GM12878 (cell line): ENCODE measurements around the gene DNAH8. TPM values are rescaled to one million over a fixed set of nuclear protein-coding genes. Genes with fewer than 3 reads are reported as not detected.

ENCODE experiments used
- ATAC-seq: fragments of 200-7000 bp; cut with Tn5 transposase; 3 replicates; pipeline ENCODE4 v1.9.1; 2020; ENCODE audit warnings: mild to moderate bottlenecking, moderate library complexity
- BruUV-seq: library from RNA; stranded (reverse); fragments of 400-500 nt; replicated peaks from 2 replicates; lab custom pipeline; 2021; lab: Mats Ljungman, UMichigan
- CTCF ChIA-PET: fragments of 300-600 bp; sonication (Branson Sonifier 250); formaldehyde crosslinking; extraction: SDS; loops from one replicate; lab custom pipeline; 2021; ENCODE audit warnings: inconsistent platforms; lab: Yijun Ruan, JAX
- POLR2A ChIA-PET: fragments of 350-600 bp; formaldehyde crosslinking; extraction: SDS; loops from one replicate; lab custom pipeline; 2021; ENCODE audit warnings: inconsistent platforms; lab: Charles Lee
- RAD21 ChIA-PET: fragments of 300-600 bp; sonication (Branson Sonifier 250); formaldehyde crosslinking; loops from one replicate; lab custom pipeline; 2023; ENCODE audit warnings: antibody characterized with exemption; ENCODE audit not compliant: unreplicated experiment; lab: Charles Lee
- SMC1A ChIA-PET: fragments of 300-600 bp; sonication (Branson Sonifier 250); formaldehyde crosslinking; loops from one replicate; lab custom pipeline; 2023; ENCODE audit not compliant: unreplicated experiment, uncharacterized antibody; lab: Charles Lee
- DNase-seq: peaks from one replicate; pipeline ENCODE4 v3.0.0-alpha.2; 2011; ENCODE audit warnings: low read depth, low spot score
- FAIRE-seq: peaks from 3 replicates; lab custom pipeline; 2011; peaks lifted over from hg19 to GRCh38; lab: Jason Lieb, UNC
- H2AFZ ChIP-seq: 2 replicates; pipeline ENCODE4 v1.6.0; 2011; ENCODE audit warnings: low read depth, low read length, control low read depth; ENCODE audit not compliant: control insufficient read depth
- H3K27ac ChIP-seq: 2 replicates; pipeline ENCODE4 v1.5.1; 2011; ENCODE audit warnings: control low read depth; ENCODE audit not compliant: control insufficient read depth, insufficient read depth
- H3K27me3 ChIP-seq, 2 experiments: replicated peaks in 1 of 2; 2 replicates each; pipeline versions ENCODE4 v1.6.0 to v1.6.1; 2011; ENCODE audit warnings: low read length in 1 of 2; ENCODE audit not compliant: control insufficient read depth in 2 of 2, insufficient read depth in 2 of 2
- H3K36me3 ChIP-seq, 2 experiments: 2 replicates each; pipeline ENCODE4 v1.5.1; 2011; ENCODE audit warnings: low read length in 1 of 2; ENCODE audit not compliant: control insufficient read depth in 2 of 2, insufficient read depth in 2 of 2
- H3K4me1 ChIP-seq: 2 replicates; pipeline ENCODE4 v1.6.1; 2011; ENCODE audit warnings: mild to moderate bottlenecking, low read length, moderate library complexity, mixed read lengths; ENCODE audit not compliant: control insufficient read depth, insufficient read depth
- H3K4me2 ChIP-seq: 2 replicates; pipeline ENCODE4 v1.6.0; 2011; ENCODE audit warnings: control low read depth; ENCODE audit not compliant: control insufficient read depth, insufficient read depth
- H3K4me3 ChIP-seq: fragments of 200-600 bp; sonication (generic); 2 replicates; pipeline ENCODE4 v1.5.1; 2016
- H3K79me2 ChIP-seq: 2 replicates; pipeline ENCODE4 v1.6.0; 2011; ENCODE audit warnings: low read length; ENCODE audit not compliant: control insufficient read depth, insufficient read depth
- H3K9ac ChIP-seq: 2 replicates; pipeline ENCODE4 v1.8.0; 2011; ENCODE audit warnings: low read length, control low read depth, mixed read lengths; ENCODE audit not compliant: control insufficient read depth, insufficient read depth
- H3K9me3 ChIP-seq: replicated peaks from 3 replicates; pipeline ENCODE4 v1.5.1; 2011; ENCODE audit warnings: mild to moderate bottlenecking, low read length; ENCODE audit not compliant: control insufficient read depth, insufficient read depth
- H4K20me1 ChIP-seq: 2 replicates; pipeline ENCODE4 v1.6.0; 2011; ENCODE audit not compliant: control insufficient read depth, insufficient read depth
- ASH2L ChIP-seq: fragments of 300-600, 200-600 bp; sonication (generic); IDR thresholded peaks from 2 replicates; pipeline ENCODE4 v1.6.1; 2017; ENCODE audit warnings: low read depth, mild to moderate bottlenecking, borderline replicate concordance
- E4F1 ChIP-seq: fragments of 450-650 bp; IDR thresholded peaks from 2 replicates; pipeline ENCODE4 v1.6.1; 2018; ENCODE audit warnings: borderline replicate concordance, mild to moderate bottlenecking; ENCODE audit not compliant: partially characterized antibody
- EP300 ChIP-seq, 2 experiments: fragments of 150-350 bp in 1 of 2; IDR thresholded peaks; 2 replicates each; pipeline ENCODE4 v1.6.1; 2011 to 2012; ENCODE audit warnings: low read depth in 2 of 2, low read length in 2 of 2, borderline replicate concordance in 1 of 2, improper control_type of control experiment in 1 of 2, inconsistent platforms in 1 of 2; ENCODE audit not compliant: control insufficient read depth in 1 of 2
- ESRRA ChIP-seq: IDR thresholded peaks from 2 replicates; pipeline ENCODE4 v1.6.1; 2012; ENCODE audit warnings: mild to moderate bottlenecking, low read length, improper control_type of control experiment
- MTA3 ChIP-seq: IDR thresholded peaks from 2 replicates; pipeline ENCODE4 v1.6.1; 2012; ENCODE audit warnings: low read length, inconsistent platforms, borderline replicate concordance
- NR2C2 ChIP-seq: IDR thresholded peaks from 2 replicates; pipeline ENCODE4 v1.6.1; 2011; ENCODE audit warnings: borderline replicate concordance, low read depth; ENCODE audit not compliant: control insufficient read depth, insufficient read length
- PBX3 ChIP-seq: IDR thresholded peaks from 2 replicates; pipeline ENCODE4 v1.6.1; 2011; ENCODE audit warnings: mild to moderate bottlenecking, low read depth, low read length, moderate library complexity; ENCODE audit not compliant: insufficient replicate concordance
- POLR2AphosphoS5 ChIP-seq: IDR thresholded peaks from 2 replicates; pipeline ENCODE4 v1.6.1; 2011; ENCODE audit warnings: mild to moderate bottlenecking, low read length, inconsistent platforms
- USF2 ChIP-seq: IDR thresholded peaks from 2 replicates; pipeline ENCODE4 v1.6.1; 2011; ENCODE audit warnings: low read depth, low read length, improper control_type of control experiment, borderline replicate concordance
- YY1 ChIP-seq: IDR thresholded peaks from 2 replicates; pipeline ENCODE4 v1.6.1; 2011; ENCODE audit warnings: low read depth, mild to moderate bottlenecking, low read length
- ZNF384 ChIP-seq: IDR thresholded peaks from 2 replicates; pipeline ENCODE4 v1.6.1; 2012; ENCODE audit warnings: low read depth, mild to moderate bottlenecking, low read length, improper control_type of control experiment, borderline replicate concordance
- ZNF687 ChIP-seq: fragments of 450-650 bp; IDR thresholded peaks from 2 replicates; pipeline ENCODE4 v1.6.1; 2017; ENCODE audit warnings: mild to moderate bottlenecking, moderate library complexity
- ZSCAN29 ChIP-seq: fragments of 450-650 bp; IDR thresholded peaks from 2 replicates; pipeline ENCODE4 v1.6.1; 2017; ENCODE audit warnings: mild to moderate bottlenecking, moderate library complexity
- WGBS: methylation state at CpG from one replicate; pipeline ENCODE4 v1.1.6; 2016; ENCODE audit warnings: low lambda C conversion rate; ENCODE audit not compliant: insufficient replicate concordance, insufficient coverage; ENCODE audit errors: missing lambda C conversion rate; 5-methylcytosine and 5-hydroxymethylcytosine counted together
- in situ Hi-C: fragments of 300-500 bp; cut with MboI; formaldehyde crosslinking; loops from 9 replicates; pipeline ENCODE4 v1.14.3; 2018; ENCODE audit warnings: mixed read lengths
- intact Hi-C: fragments of 100-400 bp; cut with micrococcal nuclease; formaldehyde crosslinking; loops from one replicate; pipeline ENCODE4 v1.14.2; 2022; ENCODE audit not compliant: unreplicated experiment
- polyA plus RNA-seq, 11 experiments: library from polyadenylated mRNA; depleted of rRNA in 4 of 11; unstranded in 6 of 11; stranded (reverse) in 5 of 11; fragments of >200 nt; fragmentation: Nextera tagmentation in 4 of 11; fragmentation: Illumina TruSeq in 1 of 11; extraction: Ambion mirVana in 4 of 11; extraction: Trizol in 1 of 11; gene quantifications; 1 replicate in 1 of 11; 2 replicates in 10 of 11; pipeline versions ENCODE4 v1.2.1 to v1.2.3, GENCODE V29; 2011 to 2016; ENCODE audit warnings: inconsistent platforms in 2 of 11, missing spikeins in 2 of 11, low read depth in 1 of 11
- total RNA-seq, 4 experiments: library from RNA; depleted of rRNA in 3 of 4; stranded (reverse); fragments of >200 nt in 3 of 4; fragmentation: Illumina TruSeq in 1 of 4; extraction: Trizol in 1 of 4; gene quantifications; 2 replicates each; pipeline versions ENCODE4 v1.2.1 to v1.2.3, GENCODE V29; 2013 to 2021

The DNAH8 gene
- total and polyA plus RNA-seq, 10 of the 15 experiments (the other 5 are each of a cell fraction or from before 2014, with no cell fraction given), result 0.02 to 0.34 (median 0.10) TPM; not detected in 3

GRCh38 chr6:39072830-39073229, 357.7 kb downstream of the DNAH8 start:
- H3K9ac ChIP-seq, result no peak overlapping the region
- intact Hi-C loops (no loop called here), in situ Hi-C loops (no loop called here)
- CTCF ChIA-PET, result no interaction called here
- no peak for FAIRE-seq
- BruUV-seq, result no TSS peak
- SMC1A ChIA-PET, result no interaction called here
- no peak overlapping the region for H3K4me2 ChIP-seq
- no peaks in the 10 kb centered on the region for H3K36me3 ChIP-seq
- RAD21 ChIA-PET, result no interaction called here
- DNase-seq, result no peak
- no peak overlapping the region for H3K27ac ChIP-seq
- H2AFZ ChIP-seq, result no peak overlapping the region
- no peak overlapping the region for H3K4me3 ChIP-seq
- ATAC-seq, result no peak
- POLR2A ChIA-PET, result no interaction called here
- WGBS, result 53% methylated on average over 9 of the region's 9 CpGs
- H3K79me2 ChIP-seq, result no peaks in the 10 kb centered on the region
- H3K27me3 ChIP-seq, result no peaks in the 10 kb centered on the region
- H3K9me3 ChIP-seq, result no peaks in the 10 kb centered on the region
- peaks cover 17% of the 10 kb centered on the region; the same call in 1 of the 2 replicates for H3K4me1 ChIP-seq
- no peaks in the 10 kb centered on the region for H4K20me1 ChIP-seq
- TF ChIP-seq ASH2L, result no peak
- no peak for TF ChIP-seq USF2
- no peak for TF ChIP-seq MTA3
- no peak for TF ChIP-seq PBX3
- no peak for TF ChIP-seq ZNF687
- TF ChIP-seq ZNF384, result no peak
- no peak for TF ChIP-seq ZSCAN29
- TF ChIP-seq E4F1, result no peak
- no peak for TF ChIP-seq NR2C2
- TF ChIP-seq YY1, result no peak
- no peak for TF ChIP-seq POLR2AphosphoS5
- TF ChIP-seq ESRRA, result no peak
- TF ChIP-seq EP300 (IDR thresholded peaks at IDR 0.05; ENCODE audit: borderline replicate concordance in 1 of 2, control insufficient read depth in 1 of 2, low read depth in 2 of 2, low read length in 2 of 2), result no peak
